Left kidney (tissue), 8 donors: ENCODE measurements around the gene FXYD7. TPM values are rescaled to one million over a fixed set of nuclear protein-coding genes. Genes with fewer than 3 reads are reported as not detected.
"Not testable (repeated sequence)": the region's sequence is repeated elsewhere in the genome, so short reads cannot be mapped to it uniquely, and the experiment has no call there.

Source experiments
- DNase-seq: peaks from one replicate; pipeline ENCODE4 v3.0.0-alpha.2; 2013
- long read RNA-seq, 8 donors: transcript quantifications; one replicate each; lab custom pipeline, GENCODE V29; 2026
- polyA plus RNA-seq: library from polyadenylated mRNA; unstranded; fragments of 120-200 nt; gene quantifications from one replicate; pipeline ENCODE4 v1.2.1, GENCODE V29; 2013; ENCODE audit not compliant: insufficient read length

Gene FXYD7, protein sequence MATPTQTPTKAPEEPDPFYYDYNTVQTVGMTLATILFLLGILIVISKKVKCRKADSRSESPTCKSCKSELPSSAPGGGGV
- polyA plus RNA-seq, result 0.58 TPM
- long read RNA-seq, donor 1, partial matches to known transcripts, result 0 of 1 reads
- long read RNA-seq, donor 1, other reads (novel, unspliced or antisense), result 0 of 1 reads
- long read RNA-seq, donor 2, partial matches to known transcripts, result 0 of 3 reads
- long read RNA-seq, donor 2, other reads (novel, unspliced or antisense), result 0 of 3 reads
- long read RNA-seq, donor 3, result 0 reads
- long read RNA-seq, donor 4, result 0 reads
- long read RNA-seq, donor 5, result 0 reads
- long read RNA-seq, donor 6, result 0 reads
- long read RNA-seq, donor 7, result 0 reads
- long read RNA-seq, donor 8, partial matches to known transcripts, result 0 of 1 reads
- long read RNA-seq, donor 8, other reads (novel, unspliced or antisense), result 0 of 1 reads

DNA sequence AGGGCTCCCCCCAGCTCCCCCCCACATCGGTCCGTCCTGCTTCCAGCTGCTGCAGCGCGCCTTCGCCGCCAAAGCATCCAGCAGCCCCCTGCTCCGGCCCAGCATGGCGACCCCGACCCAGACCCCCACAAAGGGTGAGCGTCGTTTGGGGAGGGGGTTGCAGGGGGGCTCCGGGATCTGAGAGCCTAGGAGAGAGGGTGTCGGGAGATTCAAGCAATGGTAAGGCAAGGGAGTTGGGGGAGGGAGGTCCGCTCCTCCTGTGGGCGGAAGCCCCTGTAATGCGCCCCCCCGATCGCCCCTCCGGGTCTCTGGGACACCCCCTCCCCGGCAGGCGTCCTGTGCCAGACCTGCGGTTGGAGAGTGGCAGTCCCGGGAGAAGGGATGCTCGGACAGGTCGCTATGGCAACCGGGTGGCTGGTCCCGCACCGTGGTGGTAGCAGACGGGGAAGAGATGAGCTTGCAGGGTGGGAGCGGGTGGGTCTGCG, at the start of gene FXYD7:
TSS of gene FXYD7 (plus strand) at position 25 of the 485 bp plus-strand sequence. CDS start at position 104, 79 bp downstream.
- DNase-seq, result no peak

DNA sequence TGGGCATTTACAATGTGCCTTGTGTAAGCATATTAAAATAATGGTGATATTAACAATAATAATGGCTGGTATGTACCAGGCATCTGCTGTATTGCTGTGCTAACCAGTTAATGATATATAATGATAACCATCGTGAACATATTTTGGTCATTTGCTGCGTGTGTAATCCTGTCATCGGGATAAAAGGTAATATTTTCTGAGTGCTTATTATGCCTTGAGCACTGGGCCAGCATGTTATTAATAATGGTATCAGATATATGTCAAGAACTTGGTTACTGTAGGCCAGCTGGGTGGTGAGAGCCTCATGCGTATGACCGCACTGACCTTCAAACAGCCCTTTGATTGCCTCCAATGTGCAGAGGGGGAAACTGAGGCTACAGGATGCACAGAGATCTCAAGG, 49.6 kb upstream of the FXYD7 start:
- no peak for DNase-seq

DNA sequence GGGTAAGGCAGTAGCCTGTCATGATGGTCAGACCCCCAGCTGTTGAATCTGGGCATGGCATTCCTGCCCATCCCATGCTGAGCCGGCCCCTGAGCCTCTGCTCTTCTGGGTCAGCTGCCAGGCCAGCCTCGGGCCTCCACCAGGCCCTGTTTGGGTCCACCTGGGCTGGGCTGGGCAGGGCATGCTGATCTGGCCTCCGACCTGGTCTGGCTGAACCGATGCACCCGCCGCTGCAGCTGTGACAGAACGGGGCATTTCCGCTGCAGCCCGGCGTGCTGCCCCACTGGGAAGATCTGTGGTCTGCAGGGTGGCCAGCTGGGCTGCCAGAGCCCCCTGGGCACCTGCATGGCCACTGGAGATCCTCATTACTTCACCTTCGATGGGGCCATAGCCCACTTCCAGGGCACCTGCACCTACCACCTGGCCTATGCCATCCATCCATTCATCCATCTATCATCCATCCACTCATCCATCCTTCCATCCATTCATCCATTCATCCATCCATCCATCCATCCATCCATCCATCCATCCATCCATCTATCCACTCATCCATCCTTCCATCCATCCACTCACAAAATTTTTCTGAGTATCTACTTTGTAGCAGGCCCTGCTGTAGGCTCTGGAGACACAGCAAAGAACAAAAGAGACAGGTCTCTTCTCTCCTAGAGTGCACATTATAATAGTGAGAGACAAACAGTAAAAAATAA, 49.0 kb upstream of the FXYD7 start:
- DNase-seq, result no peak

DNA sequence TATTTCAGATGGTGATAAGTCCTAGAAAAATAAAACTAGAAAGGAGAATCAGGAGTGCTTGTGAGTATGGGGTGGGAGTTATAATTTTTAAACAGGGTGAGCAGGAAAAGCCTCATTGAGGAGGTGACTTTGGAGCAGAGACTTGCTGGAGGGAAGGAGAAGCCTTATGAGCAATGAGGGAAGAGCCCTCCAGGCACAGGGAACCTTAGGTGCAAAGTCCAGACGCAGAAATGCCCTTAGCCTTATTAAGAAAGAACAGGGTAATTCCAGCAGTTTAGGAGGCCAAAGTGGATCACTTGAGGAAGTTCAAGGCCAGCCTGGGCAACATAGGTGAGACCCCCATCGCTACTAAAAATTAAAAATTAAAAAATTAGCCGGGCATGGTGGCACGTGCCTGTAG, 48.4 kb upstream of the FXYD7 start:
- DNase-seq, result no peak

DNA sequence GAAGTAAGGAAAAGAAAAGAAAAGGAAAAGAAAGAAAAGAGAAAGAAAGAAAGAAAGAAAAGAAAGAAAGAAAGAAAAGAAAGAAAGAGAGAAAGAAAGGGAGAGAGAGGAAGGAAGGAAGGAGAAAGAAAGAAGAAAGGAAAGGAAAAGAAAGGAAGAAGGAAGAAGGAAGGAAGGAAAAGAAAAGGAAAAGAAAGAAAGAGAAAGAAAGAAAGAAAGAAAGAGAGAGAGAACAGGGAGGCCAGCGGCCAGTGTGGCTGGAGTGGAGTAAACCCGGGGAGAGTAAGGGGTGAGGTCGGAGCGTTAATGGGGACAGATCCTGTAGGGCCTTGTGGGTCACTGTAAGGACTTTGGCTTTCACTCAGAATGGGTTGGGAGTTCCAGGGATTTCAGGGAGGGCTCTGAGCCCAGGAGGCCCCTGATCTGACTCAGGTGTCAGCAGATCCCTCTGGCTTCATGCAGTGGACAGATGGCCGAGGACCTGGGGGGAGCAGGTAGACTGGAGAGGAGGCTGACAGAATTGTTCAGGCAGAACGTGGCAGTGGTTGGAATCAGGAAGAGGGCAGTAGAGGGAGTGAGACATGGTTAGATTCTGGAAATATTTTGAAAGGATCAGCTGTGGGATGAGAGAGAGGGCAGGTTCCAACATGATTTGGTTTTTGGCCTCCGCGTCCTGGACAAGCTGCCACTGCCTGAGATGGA, 47.2 kb upstream of the FXYD7 start:
- DNase-seq, result no peak

DNA sequence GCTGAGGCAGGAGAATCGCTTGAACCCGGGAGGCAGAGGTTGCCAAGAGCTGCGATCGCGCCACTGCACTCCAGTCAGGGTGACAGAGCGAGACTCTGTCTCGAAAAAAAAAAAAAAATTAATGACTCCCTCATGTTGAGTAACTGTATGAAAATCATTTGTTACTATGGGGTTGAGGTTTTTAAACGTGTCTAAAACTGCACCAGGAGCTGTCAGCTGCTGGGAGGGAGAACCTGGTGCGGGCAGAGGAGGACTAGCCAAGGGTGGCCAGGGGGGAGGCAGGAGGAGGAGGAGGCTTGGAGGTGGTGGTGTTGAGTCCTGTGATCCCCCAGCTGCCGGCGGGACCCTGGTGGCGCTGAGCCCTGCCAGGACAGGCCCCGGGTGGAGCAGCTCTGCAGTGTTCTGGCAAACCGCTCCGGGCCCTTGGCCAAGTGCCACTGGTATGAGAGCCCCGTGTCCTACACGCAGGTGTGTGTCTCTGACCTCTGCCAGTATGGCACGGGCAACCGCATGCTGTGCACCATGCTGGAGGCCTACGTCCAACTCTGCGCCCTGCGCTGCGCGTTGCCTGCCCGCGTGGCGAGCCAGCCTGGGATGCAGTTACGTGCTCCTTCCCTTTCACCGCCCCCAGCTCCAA, 44.5 kb upstream of the FXYD7 start:
- DNase-seq, result no peak

DNA sequence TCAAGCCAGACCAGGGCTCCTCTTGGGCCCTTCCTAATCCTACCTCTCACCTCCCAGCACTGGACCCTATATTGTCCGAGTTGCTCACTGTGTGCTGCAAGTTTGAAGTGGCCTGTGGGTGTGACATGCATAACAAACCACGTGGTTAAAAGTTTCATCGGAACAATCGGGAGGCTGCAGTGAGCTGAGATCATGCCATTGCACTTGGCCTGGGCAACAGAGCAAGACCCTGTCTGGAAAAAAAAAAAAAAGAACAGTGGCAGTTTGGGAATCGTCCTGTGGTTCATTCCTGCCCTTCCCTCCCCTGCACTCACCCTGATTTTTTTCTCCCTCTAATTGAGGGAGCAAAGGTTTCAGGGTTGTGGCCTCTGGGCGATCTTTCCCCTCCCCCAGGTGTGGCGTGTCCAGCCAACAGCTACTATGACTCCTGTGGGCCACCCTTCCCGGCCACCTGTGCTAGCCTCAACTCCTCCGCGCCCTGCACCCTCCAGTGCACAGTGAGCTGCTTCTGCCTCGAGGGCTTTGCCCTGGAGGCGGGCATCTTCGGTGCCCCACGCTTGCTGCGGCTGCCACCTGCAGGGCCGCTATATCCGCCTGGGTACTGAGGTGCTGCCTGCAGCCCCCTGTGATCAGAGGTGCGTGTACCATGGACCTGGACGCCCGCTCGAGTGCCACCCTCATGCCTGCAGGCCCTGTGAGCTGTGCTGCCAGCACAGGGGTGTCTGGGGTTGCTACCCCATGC, 43.7 kb upstream of the FXYD7 start:
- DNase-seq, result no peak

DNA sequence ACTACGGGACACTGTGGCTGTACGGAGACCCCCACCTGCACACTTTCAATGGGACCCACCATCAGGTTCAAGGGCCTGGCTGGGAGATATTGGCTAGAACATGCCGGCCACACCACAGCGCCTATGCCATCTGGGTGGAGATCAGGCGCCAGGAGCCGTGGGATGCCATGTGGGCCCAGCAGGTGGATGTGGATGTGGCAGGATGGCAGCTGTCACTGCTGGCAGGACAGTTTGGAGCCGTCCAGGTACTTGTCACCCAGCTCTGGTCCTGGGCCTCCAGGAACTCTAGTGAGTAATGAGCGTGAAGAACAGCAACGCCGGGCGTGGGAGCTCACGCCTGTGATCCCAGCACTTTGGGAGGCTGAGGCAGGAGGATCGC, 43.2 kb upstream of the FXYD7 start:
- DNase-seq, result no peak

DNA sequence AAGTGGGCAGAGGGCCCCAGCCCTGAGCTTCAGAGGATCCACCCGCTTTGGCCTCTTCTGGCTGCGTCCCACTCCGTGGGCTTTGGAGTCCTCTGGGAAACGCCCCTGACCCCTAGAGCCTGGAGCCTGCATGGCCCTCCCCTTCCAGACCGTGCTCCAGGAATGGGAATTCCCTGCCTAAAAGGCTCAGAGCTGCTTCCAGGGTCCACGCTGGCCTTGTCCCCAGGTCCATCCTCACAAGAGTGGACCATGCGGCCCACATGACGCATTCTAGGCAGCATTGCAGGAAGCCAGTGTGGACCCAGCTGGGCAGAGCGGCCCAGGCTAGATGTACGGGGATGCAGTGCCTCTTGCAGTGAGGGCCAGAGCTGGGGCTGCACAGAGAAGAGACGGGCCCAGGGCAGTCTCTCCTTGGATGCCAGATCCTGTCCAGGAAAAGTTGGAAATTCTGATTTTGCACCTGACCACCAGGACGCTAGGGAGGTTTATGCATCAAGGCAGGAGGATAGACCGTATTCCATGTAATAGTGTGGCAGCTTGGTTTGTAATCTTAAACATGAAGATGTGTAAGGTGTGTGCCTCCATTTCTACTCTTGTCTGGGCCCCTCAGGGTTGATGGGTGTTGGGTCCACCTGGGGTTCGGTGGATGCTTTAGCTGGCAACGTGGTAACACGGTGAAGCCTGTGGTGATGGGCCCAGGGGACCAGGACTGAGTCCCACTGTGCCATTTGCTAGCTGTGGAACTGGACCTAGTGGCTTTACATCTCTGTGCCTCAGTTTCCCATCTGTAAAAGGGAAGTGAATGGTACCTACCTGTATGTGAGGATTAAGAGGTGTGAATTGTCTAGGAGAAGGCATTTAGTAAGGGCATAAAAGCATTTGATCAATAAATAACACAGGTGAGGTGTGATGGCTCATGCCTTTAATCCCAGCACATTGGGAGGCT, 42.2 kb upstream of the FXYD7 start:
- DNase-seq, result no peak

DNA sequence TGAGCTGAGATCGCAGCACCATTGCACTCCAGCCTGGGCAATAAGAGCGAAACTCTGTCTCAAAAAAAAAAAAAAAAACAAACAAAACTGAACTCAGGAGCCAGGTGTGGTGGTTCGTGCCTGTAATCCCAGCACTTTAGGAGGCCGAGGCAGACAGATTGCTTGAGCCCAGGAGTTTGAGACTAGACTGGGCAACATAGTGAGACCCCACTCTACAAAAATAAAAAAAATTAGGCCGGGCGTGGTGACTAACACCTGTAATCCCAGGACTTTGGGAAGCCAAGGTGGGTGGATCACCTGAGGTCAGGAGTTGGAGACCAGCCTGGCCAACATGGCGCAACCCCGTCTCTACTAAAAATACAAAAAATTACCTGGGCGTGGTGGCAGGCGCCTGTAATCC, 41.1 kb upstream of the FXYD7 start:
- DNase-seq, result not testable (repeated sequence)

DNA sequence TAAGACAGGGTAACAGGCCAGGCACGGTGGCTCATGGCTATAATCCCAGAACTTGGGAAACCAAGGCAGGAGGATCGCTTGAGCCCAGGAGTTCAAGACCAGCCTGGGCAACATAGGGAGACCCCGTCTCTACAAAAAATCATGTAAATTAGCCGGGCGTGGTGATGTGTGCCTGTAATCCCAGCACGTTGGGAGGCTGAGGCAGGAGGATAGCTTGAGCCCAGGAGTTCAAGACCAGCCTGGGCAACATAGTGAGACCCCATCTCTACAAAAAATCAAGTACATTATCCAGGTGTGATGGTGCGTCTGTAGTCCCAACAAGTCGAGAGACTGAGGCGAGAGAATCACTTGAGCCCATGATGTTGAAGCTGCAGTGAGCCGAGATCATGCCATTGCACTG, 39.4 kb upstream of the FXYD7 start:
- not testable (repeated sequence) for DNase-seq

DNA sequence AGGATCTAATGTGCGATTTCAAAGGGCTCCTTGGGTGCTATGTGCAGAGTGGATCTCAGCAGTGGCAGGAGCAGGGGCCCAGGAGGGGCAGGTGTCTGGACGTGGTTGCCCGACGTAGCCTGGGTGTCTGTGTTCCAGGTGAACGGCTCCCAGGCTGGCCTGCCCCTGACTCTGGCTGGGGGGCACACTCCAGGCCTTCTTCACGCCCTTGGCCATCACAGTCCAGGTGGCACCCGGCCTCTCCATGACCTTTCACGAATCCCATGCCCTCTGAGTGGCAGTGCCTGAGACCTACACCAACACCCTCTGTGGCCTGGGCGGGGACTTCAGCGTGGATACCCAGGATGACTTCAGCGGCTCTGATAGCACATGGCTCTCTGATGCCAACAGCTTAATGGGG, 38.7 kb upstream of the FXYD7 start:
- no peak for DNase-seq

DNA sequence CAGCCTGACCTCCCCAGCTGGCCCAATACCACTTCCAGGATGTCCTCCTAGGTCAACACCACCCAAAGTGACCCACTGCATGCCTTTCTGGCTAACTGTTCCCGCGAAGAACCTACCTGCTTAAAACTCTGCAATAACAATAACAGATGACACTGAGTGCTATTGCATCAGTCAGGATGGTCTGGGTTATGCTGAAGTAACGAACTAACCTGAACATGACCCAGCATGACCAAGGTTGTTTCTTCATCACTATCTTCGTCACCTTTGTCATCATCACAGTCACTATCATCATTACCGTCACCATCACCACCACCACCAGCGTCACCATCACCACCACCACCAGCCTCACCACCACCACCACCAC, 38.0 kb upstream of the FXYD7 start:
- DNase-seq, result no peak

DNA sequence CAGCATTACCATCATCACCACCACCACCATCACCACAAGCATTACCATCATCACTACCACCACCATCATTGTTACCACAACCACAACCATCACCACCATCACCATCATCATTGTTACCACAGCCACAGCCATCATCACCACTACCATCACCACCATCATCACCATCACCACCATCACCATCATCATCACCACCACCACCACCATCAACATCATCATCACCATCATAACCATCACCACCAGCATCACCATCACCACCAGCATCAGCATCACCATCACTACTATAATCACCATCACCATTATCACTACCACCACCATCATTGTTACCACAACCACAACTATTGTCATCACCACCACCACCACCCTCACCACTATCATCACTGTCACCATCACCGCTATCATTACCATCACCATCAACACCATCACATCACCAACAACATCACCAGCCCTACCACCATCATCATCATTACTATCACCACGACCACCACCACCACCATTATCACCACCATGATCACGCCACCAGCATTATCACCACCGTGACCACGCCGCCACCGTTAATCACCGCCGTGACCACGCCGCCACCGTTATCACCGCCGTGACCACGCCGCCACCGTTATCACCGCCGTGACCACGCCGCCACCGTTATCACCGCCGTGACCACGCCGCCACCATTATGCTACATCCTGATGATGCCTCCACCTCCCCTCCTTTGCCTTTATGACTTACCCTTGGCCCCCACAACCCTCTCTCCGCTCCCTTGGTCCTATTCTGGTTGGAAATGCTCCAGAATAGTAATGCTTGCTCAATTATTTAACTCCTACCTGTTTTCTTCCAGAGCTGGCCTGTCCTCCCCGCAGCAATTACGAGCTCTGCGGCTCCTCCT, 37.4 kb upstream of the FXYD7 start:
- DNase-seq, result no peak

DNA sequence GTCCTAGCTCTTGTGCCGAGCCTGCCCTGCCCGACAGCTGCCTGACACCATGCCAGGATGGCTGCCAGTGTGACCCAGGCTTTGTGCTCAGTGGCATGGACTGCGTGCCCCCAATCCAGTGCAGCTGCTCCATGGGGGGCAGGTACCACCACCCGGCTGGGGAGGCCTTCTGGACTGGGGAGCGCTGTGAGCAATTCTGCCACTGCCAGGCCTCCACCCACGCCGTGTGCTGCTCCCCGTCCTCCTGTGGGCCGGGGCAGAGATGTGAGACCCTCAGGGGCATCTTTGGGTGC, 36.8 kb upstream of the FXYD7 start:
- DNase-seq, result no peak

DNA sequence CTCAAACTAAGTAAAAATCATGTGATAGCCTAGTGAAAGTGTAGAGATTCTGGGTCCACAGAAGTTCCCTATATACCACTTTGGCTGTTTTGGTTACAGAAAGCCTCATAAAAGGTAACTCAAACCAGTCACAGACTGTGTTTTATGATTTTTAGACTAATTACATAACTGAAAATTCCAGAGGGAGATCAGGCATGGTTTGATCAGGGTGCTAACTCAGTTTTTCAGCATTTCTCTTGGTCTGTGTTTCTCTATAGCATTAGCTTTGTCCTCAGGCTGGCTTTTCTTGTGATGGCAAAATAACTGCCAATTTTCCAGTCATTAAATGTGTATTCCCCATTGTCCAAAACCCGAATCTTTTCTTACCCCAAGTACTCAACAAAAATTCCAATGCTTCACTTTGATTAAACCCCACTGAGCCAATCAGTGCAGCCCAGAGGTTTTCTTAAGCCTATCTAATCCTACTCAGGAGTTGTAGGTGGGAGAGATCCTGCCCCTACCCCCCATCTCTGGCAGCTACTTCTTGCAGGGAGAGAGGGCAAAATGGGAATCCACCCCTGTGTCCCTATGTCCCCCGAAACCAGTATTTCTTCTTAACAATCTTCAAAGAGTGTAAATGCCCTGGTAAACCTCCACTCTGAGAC, 36.0 kb upstream of the FXYD7 start:
- DNase-seq, result no peak

DNA sequence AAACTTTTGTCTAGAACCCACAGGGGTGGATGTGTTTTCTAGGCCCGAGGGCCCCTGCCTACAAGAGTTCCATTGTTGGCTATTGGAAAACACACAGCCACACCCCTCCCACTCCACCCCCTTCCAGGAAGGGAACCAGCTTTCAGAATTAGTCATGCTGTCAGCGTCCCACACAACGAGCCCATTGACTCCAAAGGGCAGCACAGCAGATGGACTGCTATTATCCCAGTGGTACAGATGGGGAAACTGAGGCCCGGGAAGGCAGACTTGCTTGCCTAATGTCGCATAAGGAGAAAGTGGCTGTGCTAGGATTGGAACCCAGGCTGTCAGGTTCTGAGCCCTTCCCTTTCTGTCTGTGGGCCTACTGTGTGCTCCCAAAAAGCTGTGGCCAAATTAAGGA, 35.5 kb upstream of the FXYD7 start:
- no peak for DNase-seq

DNA sequence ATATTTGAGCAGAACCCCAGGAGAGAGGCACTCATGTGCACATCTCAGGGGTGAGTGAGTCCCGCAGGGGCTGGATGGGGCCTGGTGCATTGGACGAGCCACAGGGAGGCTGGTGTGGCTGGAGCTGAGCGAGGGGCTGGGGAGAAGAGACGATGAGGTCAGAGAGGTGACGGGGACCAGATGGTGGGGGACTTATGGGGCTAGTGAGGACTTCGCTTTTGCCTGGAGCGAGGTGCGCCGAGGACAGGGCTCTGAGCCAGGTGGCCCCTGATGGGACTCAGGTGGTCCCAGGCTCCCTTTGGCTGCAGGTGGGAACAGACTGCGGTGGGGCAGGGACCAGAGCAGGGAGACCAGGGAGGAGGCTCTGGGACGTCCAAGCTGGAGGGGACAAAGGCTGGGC, 34.3 kb upstream of the FXYD7 start:
- DNase-seq, result no peak
